Measurements from ENCODE around the gene KIF1B.
A peak's percentile ranks its signal among the peaks of the same experiment; 100 is the strongest.

KIF1B gene

GRCh38 chr1:10209905-10210810, at the start of gene KIF1B:
TSS of gene KIF1B (plus strand) at chr1:10210570. CDS start at chr1:10232329, 21,759 bp downstream.
- peak; percentile 93 for DNase-seq (ENCODE audit: low read depth)

- no peak for DNase-seq (ENCODE audit: low read depth)
Observed at GRCh38 chr1:10160907-10161490, 49.4 kb upstream of the KIF1B start.

GRCh38 chr1:10161541-10162290, 48.7 kb upstream of the KIF1B start:
- no peak for DNase-seq (ENCODE audit: low read depth)

- no peak for DNase-seq (ENCODE audit: low read depth)
Observed at GRCh38 chr1:10168912-10169514, 41.4 kb upstream of the KIF1B start.

GRCh38 chr1:10170239-10170574, 40.2 kb upstream of the KIF1B start:
- DNase-seq (ENCODE audit: low read depth) = no peak

GRCh38 chr1:10171105-10171767, 39.1 kb upstream of the KIF1B start:
- no peak for DNase-seq (ENCODE audit: low read depth)

GRCh38 chr1:10171995-10172669, 38.2 kb upstream of the KIF1B start:
- DNase-seq (ENCODE audit: low read depth) = no peak

GRCh38 chr1:10173582-10173981, 36.8 kb upstream of the KIF1B start:
- DNase-seq (ENCODE audit: low read depth) = no peak

- DNase-seq (ENCODE audit: low read depth) = no peak
Observed at GRCh38 chr1:10177876-10178275, 32.5 kb upstream of the KIF1B start.

- no peak for DNase-seq (ENCODE audit: low read depth)
Observed at GRCh38 chr1:10178597-10179405, 31.6 kb upstream of the KIF1B start.

GRCh38 chr1:10179406-10180091, 30.8 kb upstream of the KIF1B start:
- no peak for DNase-seq (ENCODE audit: low read depth)

- no peak for DNase-seq (ENCODE audit: low read depth)
Observed at GRCh38 chr1:10181154-10181553, 29.2 kb upstream of the KIF1B start.

- no peak for DNase-seq (ENCODE audit: low read depth)
Observed at GRCh38 chr1:10185759-10186158, 24.6 kb upstream of the KIF1B start.

- no peak for DNase-seq (ENCODE audit: low read depth)
Observed at GRCh38 chr1:10186331-10187025, 23.9 kb upstream of the KIF1B start.

- DNase-seq (ENCODE audit: low read depth) = no peak
Observed at GRCh38 chr1:10187026-10187334, 23.4 kb upstream of the KIF1B start.

- DNase-seq (ENCODE audit: low read depth) = no peak
Observed at GRCh38 chr1:10188133-10188650, 22.2 kb upstream of the KIF1B start.

GRCh38 chr1:10189659-10190058, 20.7 kb upstream of the KIF1B start:
- no peak for DNase-seq (ENCODE audit: low read depth)

GRCh38 chr1:10192263-10192662, 18.1 kb upstream of the KIF1B start:
- no peak for DNase-seq (ENCODE audit: low read depth)

- no peak for DNase-seq (ENCODE audit: low read depth)
Observed at GRCh38 chr1:10193288-10193687, 17.1 kb upstream of the KIF1B start.
